ENCODE measurements around the gene NCBP1. TPM values are rescaled to one million over a fixed set of nuclear protein-coding genes. Genes with fewer than 3 reads are reported as not detected.

NCBP1 gene
- total and polyA plus RNA-seq, 9 of the 15 experiments (the other 6 are each of a cell fraction or from before 2014, with no cell fraction given), result 29.4 to 69.7 (median 57.5) TPM

- peak; percentile 47 for TF ChIP-seq RBBP5 (IDR thresholded peaks at IDR 0.05; ENCODE audit: borderline replicate concordance, insufficient read depth, low read length, poor library complexity, severe bottlenecking)
- peak; percentile 35; the same call in 1 of the 2 replicates for TF ChIP-seq CXXC5 (CRISPR knock-in tag; IDR thresholded peaks at IDR 0.05)
- no peak for TF ChIP-seq TRIM25 (IDR thresholded peaks at IDR 0.05; ENCODE audit: borderline replicate concordance)
- 0 out of 2 replicates have a peak, but pooled peaks have one; percentile 15 for TF ChIP-seq ZNF395 (CRISPR knock-in tag; IDR thresholded peaks at IDR 0.05)
- no peak for TF ChIP-seq ZNF316 (IDR thresholded peaks at IDR 0.05)
- peak; percentile 65; the same call in 1 of the 2 replicates for TF ChIP-seq KLF6 (CRISPR knock-in tag; IDR thresholded peaks at IDR 0.05; ENCODE audit: borderline replicate concordance)
- TF ChIP-seq RUNX1 (IDR thresholded peaks at IDR 0.05; ENCODE audit: low read depth), result no peak
- 0 out of 2 replicates have a peak, but pooled peaks have one; percentile 62 for TF ChIP-seq HINFP (tag; conservative IDR thresholded peaks at IDR 0.05; ENCODE audit: low read depth)
- 0 out of 2 replicates have a peak, but pooled peaks have one; percentile 28 for TF ChIP-seq ZNF644 (tag; IDR thresholded peaks at IDR 0.05; ENCODE audit: low read depth)
- no peak for TF ChIP-seq IRF2 (CRISPR knock-in tag; IDR thresholded peaks at IDR 0.05)
- no peak for TF ChIP-seq ZNF740 (CRISPR knock-in tag; IDR thresholded peaks at IDR 0.05)
- peak in 1 of 2 experiments; percentile 64; a peak in 2 of 4 replicates for TF ChIP-seq ZNF740 (tag; IDR thresholded peaks at IDR 0.05)
- TF ChIP-seq YY1 (IDR thresholded peaks at IDR 0.05; ENCODE audit: borderline replicate concordance in 1 of 3, control insufficient read depth in 1 of 3, extremely low read depth in 1 of 3, insufficient read depth in 3 of 3, insufficient read length in 1 of 3, insufficient replicate concordance in 2 of 3, low read depth in 1 of 3, low read length in 2 of 3), result peak in 1 of 3 experiments; percentile 57
- TF ChIP-seq ZNF639 (CRISPR knock-in tag; conservative IDR thresholded peaks at IDR 0.05 in 1 of 2, IDR thresholded peaks at IDR 0.05 in 1 of 2), result peak in 1 of 2 experiments; percentile 61; a peak in 1 of 4 replicates
- TF ChIP-seq TEAD1 (CRISPR knock-in tag; IDR thresholded peaks at IDR 0.05), result 0 out of 4 replicates have a peak, but pooled peaks of 1 of the 2 experiments have one; percentile 11
Measured at GRCh38 chr9:97635026-97635425, 1.4 kb downstream of the NCBP1 start (continued).
